ENCODE measurements around the gene USP47. TPM values are rescaled to one million over a fixed set of nuclear protein-coding genes. Genes with fewer than 3 reads are reported as not detected.

USP47 gene
- total and polyA plus RNA-seq, 2 of the 8 experiments (the other 6 are each of a cell fraction or from before 2014, with no cell fraction given) = 4.2 to 21.3 TPM

- H3K4me3 ChIP-seq (ENCODE audit: extremely low read depth in 1 of 4, insufficient read depth in 2 of 4, low read depth in 3 of 4, low read length in 4 of 4) = peak within 1 kb of the TSS; percentile 70 to 80 (median 72)
- H3K36me3 ChIP-seq (ENCODE audit: control insufficient read depth in 2 of 4, insufficient read depth in 4 of 4, low read length in 3 of 4) = no peaks in the 10 kb centered on the region; a peak in 1 of 8 replicates
- peak within 1 kb of the TSS; percentile 32; the same call in 1 of the 2 replicates for H2BK5ac ChIP-seq (ENCODE audit: low read depth, low read length)
- no peak within 1 kb of the TSS for H3K14ac ChIP-seq (ENCODE audit: insufficient read length)
- no peak within 1 kb of the TSS for H2AK5ac ChIP-seq (ENCODE audit: low read depth, low read length)
- peaks cover 12% of the 10 kb centered on the region; the same call in 1 of the 2 replicates for H3K23me2 ChIP-seq (ENCODE audit: low read depth, low read length)
- no peaks in the 10 kb centered on the region for H3K9me3 ChIP-seq (ENCODE audit: insufficient read depth in 2 of 2, low read depth in 1 of 2, low read length in 1 of 2)
- H2BK20ac ChIP-seq (ENCODE audit: low read length) = no peak within 1 kb of the TSS
- H3K23ac ChIP-seq (ENCODE audit: insufficient read length) = no peak within 1 kb of the TSS
- peaks cover 0 to 19% (median 5%) of the 10 kb centered on the region in 4 experiments; a peak in 6 of 7 replicates for H3K4me1 ChIP-seq (replicated peaks in 1 of 4; ENCODE audit: control insufficient read depth in 3 of 4, insufficient read depth in 4 of 4, low read length in 3 of 4)
- peak within 1 kb of the TSS; percentile 91 to 92 for H3K4me2 ChIP-seq (ENCODE audit: insufficient read depth in 1 of 2, low read depth in 2 of 2, low read length in 2 of 2)
- H3K27me3 ChIP-seq (replicated peaks in 1 of 4; ENCODE audit: control insufficient read depth in 3 of 4, extremely low read depth in 1 of 4, insufficient read depth in 3 of 4, low read length in 3 of 4) = peaks cover 0 to 13% (median 10%) of the 10 kb centered on the region in 4 experiments; a peak in 4 of 7 replicates
- peak within 1 kb of the TSS; percentile 43; the same call in 1 of the 2 replicates for H2BK12ac ChIP-seq (ENCODE audit: low read depth, low read length)
- H3K56ac ChIP-seq (replicated peaks; ENCODE audit: insufficient read length, low read depth, low read length) = peak within 1 kb of the TSS; percentile 11
- CTCF ChIA-PET (ENCODE audit: partially characterized antibody) = interaction anchor here (1.1 to 4.2 kb wide), 9 partner anchors 11 to 260 kb away, joined by 3 to 30 read pairs (median 4); no protein-coding TSS in a partner anchor
- peak within 1 kb of the TSS; percentile 51 for H4K5ac ChIP-seq (ENCODE audit: insufficient read length, low read depth, low read length)
- peak within 1 kb of the TSS; percentile 24 to 73 (median 61); a peak in 6 of 7 replicates for H3K9ac ChIP-seq (replicated peaks in 1 of 4; ENCODE audit: extremely low read depth in 1 of 4, low read depth in 3 of 4, low read length in 3 of 4)
- no peaks in the 10 kb centered on the region for H3K79me1 ChIP-seq (ENCODE audit: low read depth, low read length)
- peak within 1 kb of the TSS; percentile 44 for H3K4ac ChIP-seq (replicated peaks; ENCODE audit: insufficient read length, low read depth, low read length)
- no peaks in the 10 kb centered on the region for H3K79me2 ChIP-seq (ENCODE audit: control insufficient read depth in 1 of 2, insufficient read depth in 2 of 2, low read length in 2 of 2)
- peak within 1 kb of the TSS; percentile 75 for H4K8ac ChIP-seq (ENCODE audit: extremely low read depth, insufficient read depth, low read length)
- DNase-seq (ENCODE audit: low read depth in 1 of 2, low spot score in 2 of 2) (peak in 1 of 2 experiments; percentile 66), FAIRE-seq (no peak)
- H3K18ac ChIP-seq (ENCODE audit: extremely low read depth, low read length) = peak within 1 kb of the TSS; percentile 36; the same call in 1 of the 2 replicates
- peak within 1 kb of the TSS; percentile 61 for H2BK15ac ChIP-seq (ENCODE audit: low read length)
- peak within 1 kb of the TSS; percentile 90 for H2AFZ ChIP-seq (ENCODE audit: low read length)
- 13% methylated on average over 31 of the region's 71 CpGs; no CpG with 5 or more reads in 1 of the 2 experiments for WGBS, 2 experiments (ENCODE audit: extremely low coverage in 1 of 2, insufficient coverage in 1 of 2, insufficient read length in 1 of 2, insufficient replicate concordance in 2 of 2, low coverage in 1 of 2, low lambda C conversion rate in 2 of 2, missing lambda C conversion rate in 1 of 2)
- no peak within 1 kb of the TSS for H3K27ac ChIP-seq (ENCODE audit: low read depth, low read length)
- POLR2A ChIA-PET (ENCODE audit: partially characterized antibody) = interaction anchor here (0.5 to 3.3 kb wide), 8 partner anchors 8 to 940 kb away, joined by 3 to 10 read pairs (median 4); partner anchors contain the start of gene USP47
- H2BK120ac ChIP-seq (replicated peaks; ENCODE audit: low read depth, low read length) = no peak within 1 kb of the TSS
- H4K91ac ChIP-seq (replicated peaks; ENCODE audit: insufficient read length, low read length) = no peak within 1 kb of the TSS
- H4K20me1 ChIP-seq (replicated peaks in 1 of 2; ENCODE audit: control insufficient read depth in 1 of 2, insufficient read depth in 2 of 2, low read length in 2 of 2) = peaks cover 0 to 13% of the 10 kb centered on the region in 2 experiments
- TF ChIP-seq MAX (IDR thresholded peaks at IDR 0.05) = 0 out of 2 replicates have a peak, but pooled peaks have one; percentile 29
- TF ChIP-seq KDM4A (IDR thresholded peaks at IDR 0.05; ENCODE audit: low read depth, low read length, severe bottlenecking) = peak; percentile 79
- 0 out of 2 replicates have a peak, but pooled peaks have one; percentile 29 for TF ChIP-seq SUZ12 (IDR thresholded peaks at IDR 0.05; ENCODE audit: low read length)
- 0 out of 2 replicates have a peak, but pooled peaks have one; percentile 16 for TF ChIP-seq TEAD4 (IDR thresholded peaks at IDR 0.05; ENCODE audit: low read depth, low read length)
- TF ChIP-seq CBX5 (IDR thresholded peaks at IDR 0.05; ENCODE audit: low read depth, low read length) = no peak
- 0 out of 2 replicates have a peak, but pooled peaks have one; percentile 20 for TF ChIP-seq GABPA (IDR thresholded peaks at IDR 0.05; ENCODE audit: borderline replicate concordance, insufficient read depth, low read length)
- 0 out of 3 replicates have a peak, but pooled peaks of 1 of the 2 experiments have one; percentile 18 for TF ChIP-seq POLR2A (IDR thresholded peaks at IDR 0.05; ENCODE audit: control extremely low read depth in 1 of 2, low read depth in 2 of 2, low read length in 2 of 2)
- no peak for TF ChIP-seq ZNF274 (IDR thresholded peaks at IDR 0.05; ENCODE audit: borderline replicate concordance, extremely low read depth, low read length)
- TF ChIP-seq EZH2 (IDR thresholded peaks at IDR 0.05; ENCODE audit: low read depth, low read length, severe bottlenecking) = peak; percentile 49
Measured at GRCh38 chr11:12007769-12008737, 166.3 kb downstream of the USP47 start, which contains the start of gene DKK3. DKK3 (minus strand) TSS chr11:12008626; CDS start chr11:12008582, 44 bp downstream.
